GM12864 (cell line): ENCODE measurements around the gene RPP25.

Experiments used
- DNase-seq: peaks from one replicate; pipeline ENCODE4 v3.0.0-alpha.2; 2011; ENCODE audit warnings: low read depth
- H3K4me3 ChIP-seq: 2 replicates; pipeline ENCODE4 v1.5.1; 2011; ENCODE audit warnings: mild to moderate bottlenecking, low read depth, low read length, control low read depth
- CTCF ChIP-seq: IDR thresholded peaks from 2 replicates; pipeline ENCODE4 v1.5.1; 2011; ENCODE audit warnings: low read depth, mild to moderate bottlenecking, moderate library complexity, low read length, control low read depth, inconsistent platforms; ENCODE audit errors: missing control alignments

Gene RPP25, protein sequence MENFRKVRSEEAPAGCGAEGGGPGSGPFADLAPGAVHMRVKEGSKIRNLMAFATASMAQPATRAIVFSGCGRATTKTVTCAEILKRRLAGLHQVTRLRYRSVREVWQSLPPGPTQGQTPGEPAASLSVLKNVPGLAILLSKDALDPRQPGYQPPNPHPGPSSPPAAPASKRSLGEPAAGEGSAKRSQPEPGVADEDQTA

DNA sequence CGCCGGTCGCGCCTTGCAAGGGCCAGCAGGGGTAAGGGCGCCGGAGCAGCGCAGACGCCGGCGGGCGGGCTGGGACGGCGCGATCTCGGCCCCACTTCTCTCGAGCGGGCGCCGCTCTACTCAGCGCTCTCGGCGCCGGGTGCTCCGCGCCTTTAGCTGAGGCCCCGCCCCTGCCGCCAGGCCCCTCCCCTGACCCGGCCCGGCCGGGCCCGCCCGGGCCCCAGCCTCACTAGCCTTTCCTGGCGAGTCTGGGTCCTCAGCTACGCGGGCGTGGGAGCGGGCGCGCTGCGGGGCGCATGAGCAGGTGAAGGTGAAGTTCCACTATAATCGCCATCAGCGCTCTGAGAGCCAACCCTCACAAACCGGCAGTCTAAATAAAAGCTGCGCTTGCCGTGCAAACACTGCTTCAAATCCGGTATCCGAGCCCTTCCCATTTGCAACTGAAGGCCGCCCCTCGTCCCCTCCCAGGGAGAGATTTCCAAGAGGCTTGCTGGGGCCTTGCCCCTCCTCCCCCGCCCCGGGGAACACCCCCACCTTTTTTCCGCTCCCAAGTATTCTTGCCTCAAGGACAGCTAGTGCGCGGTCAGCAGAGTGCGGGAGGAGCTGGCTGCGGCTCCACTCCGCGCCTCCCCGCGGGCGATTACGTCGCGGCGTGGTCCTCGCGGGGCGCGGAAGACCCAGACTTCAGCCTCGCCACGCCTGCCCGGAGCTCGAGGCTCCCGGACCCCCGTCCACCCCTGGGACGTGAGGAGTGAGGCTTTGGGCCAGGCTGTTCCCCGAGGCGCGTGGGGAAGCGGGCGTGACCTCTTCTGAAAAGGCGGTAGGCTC, at the start of gene RPP25:
Gene RPP25 (minus strand): TSS at position 125 of the 828 bp plus-strand sequence. CDS start 189 bp downstream, outside the sequence.
- no peak for TF ChIP-seq CTCF
- peak within 1 kb of the TSS; percentile 54 for H3K4me3 ChIP-seq
- no peak for DNase-seq

DNA sequence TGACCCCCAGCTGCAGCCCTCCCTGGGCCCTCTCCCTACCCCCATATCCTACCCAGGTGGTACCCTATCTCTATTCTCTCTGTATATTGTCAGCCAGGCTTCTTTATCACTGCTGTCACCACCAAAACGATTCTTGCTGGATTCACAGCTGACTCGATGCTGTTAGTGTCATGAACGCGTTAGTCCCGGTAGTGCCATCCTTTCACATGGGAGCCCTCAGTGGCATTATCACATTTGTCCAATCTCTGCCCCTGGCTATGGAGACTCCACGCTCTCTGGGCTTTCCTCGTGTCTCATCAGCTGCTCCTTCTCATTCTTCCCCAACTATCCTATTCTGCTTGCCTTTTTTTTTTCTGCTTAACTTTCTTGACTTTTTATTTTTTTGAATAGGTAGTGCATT, 45.8 kb upstream of the RPP25 start:
- H3K4me3 ChIP-seq, result no peak overlapping the region
- TF ChIP-seq CTCF, result no peak
- no peak for DNase-seq

DNA sequence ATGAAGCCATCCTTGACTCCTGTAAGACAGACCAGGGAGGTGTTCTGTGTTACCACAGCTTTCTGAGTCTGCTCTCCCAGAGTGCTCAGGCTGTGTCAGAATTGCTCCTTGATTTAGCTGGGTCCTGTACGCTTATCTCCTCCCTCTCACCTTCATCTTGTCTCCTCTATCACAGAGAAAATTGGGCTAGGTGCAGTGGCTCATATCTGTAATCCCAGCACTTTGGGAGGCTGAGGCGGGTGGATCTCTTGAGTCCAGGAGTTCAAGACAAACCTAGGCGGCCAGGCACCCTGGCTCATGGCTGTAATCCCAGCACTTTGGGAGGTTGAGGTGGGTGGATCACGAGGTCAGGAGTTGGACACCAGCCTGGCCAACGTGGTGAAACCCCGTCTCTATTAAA, 44.7 kb upstream of the RPP25 start:
- TF ChIP-seq CTCF, result no peak
- H3K4me3 ChIP-seq, result no peak overlapping the region
- DNase-seq, result no peak

DNA sequence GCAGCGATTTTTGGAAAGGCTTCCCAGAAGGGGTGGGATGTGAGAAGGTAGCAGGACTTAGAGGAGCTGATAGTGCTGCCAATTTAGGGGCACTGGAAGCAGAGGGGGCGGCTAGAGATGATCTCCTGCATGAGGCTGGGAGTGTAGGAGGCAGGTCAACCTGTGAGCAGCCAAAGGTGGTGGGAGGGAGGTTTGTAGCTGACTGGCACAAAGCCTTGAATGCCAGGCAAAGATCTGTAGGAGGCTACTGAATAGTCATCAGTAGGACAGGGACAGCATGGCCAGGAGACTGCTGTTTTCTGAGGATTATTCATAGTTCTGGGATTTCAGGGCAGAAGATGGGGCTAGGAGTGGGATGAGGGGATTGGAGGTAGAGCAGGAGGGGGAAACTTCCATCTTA, 41.0 kb upstream of the RPP25 start:
- H3K4me3 ChIP-seq, result no peak overlapping the region
- TF ChIP-seq CTCF, result no peak
- DNase-seq, result no peak

DNA sequence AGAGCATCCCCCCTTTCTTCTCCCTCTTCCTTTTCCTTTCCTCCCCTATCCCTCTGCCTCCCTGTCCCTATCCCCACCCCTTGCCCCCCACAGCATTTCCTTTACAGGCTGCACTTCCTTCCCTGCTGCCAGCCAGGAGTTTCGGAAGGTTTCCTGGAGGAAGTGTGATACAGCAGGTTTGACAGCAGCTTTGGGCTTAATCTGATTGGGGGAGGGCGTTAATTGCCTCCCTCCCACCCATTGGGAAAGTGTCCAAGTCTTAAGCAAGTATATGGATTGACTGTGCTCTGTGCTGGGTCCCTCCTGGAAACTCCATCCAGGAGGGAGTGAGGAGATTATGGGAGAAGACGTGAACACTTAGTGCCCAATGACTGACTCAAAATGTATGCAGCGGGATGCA, 40.6 kb upstream of the RPP25 start:
- no peak for TF ChIP-seq CTCF
- no peak overlapping the region for H3K4me3 ChIP-seq
- no peak for DNase-seq

DNA sequence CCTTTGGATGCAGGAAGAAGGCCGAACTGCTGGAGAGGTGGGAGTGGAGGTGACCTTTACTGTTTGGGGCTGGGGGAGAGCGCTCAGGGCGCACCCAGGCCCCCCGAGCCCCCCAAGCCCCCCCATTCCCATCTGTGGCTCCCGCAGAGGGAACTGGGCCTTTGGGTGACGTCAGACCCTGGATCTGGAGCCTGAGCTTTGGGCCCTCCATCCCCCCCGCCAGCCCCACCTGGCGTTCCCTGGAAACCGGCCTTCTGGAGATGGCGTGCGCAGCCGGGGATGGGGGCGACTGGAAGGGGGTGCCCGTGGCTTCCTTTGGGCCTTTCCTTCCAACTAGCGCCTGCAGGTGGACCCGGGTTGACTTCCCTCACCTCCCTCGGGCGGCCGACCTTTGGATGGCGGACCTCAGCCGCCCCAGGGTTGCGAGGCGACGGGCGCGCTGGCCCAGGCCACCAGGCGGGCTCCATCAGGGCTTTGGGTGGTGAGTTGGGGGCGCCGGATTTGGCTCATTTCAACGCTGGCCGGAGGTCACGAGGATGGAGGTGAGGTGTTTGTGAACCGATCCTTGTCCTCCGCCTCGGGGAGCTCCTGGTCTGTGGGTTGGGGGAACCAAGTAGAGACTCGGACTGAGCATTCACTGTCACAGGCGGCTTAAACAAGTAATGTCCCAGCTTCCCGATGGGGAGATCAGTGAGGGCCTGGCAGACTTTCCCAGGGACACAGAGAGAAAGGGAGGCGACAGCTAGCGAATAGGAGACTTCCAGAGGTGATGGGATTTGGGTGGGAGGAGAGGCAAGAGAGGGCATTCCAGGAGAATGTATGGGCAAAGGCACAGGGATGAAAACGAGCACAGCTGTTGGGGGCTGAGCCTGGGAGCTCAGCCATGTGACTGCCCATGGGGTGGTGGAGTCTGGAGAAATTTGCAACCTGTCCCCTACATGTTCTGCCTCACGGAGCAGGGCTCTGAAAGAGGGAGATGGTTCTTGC, 39.5 kb upstream of the RPP25 start:
- H3K4me3 ChIP-seq, result peak overlapping the region; percentile 70
- DNase-seq, result no peak
- TF ChIP-seq CTCF, result no peak
